Neutrophil (primary cell): ENCODE results near the gene A4GNT.
"Not testable (repeated sequence)": the region's sequence is repeated elsewhere in the genome, so short reads cannot be mapped to it uniquely, and the experiment has no call there.

Experiments used
- H3K27ac ChIP-seq: fragments of 200-600 bp; sonication (generic); 2 replicates; pipeline ENCODE4 v1.5.1; 2016; ENCODE audit warnings: mild to moderate bottlenecking, moderate library complexity
- H3K27me3 ChIP-seq: fragments of 200-600 bp; sonication (generic); 2 replicates; pipeline ENCODE4 v1.6.0; 2016; ENCODE audit warnings: mild to moderate bottlenecking
- H3K36me3 ChIP-seq: fragments of 200-600 bp; sonication (generic); 2 replicates; pipeline ENCODE4 v1.5.1; 2017
- H3K4me1 ChIP-seq, 2 experiments: fragments of 200-600 bp in 1 of 2; sonication (generic) in 1 of 2; 1 replicate in 1 of 2; 2 replicates in 1 of 2; pipeline versions ENCODE4 v1.5.1 to v1.6.1; 2013 to 2016; ENCODE audit warnings: low read depth in 1 of 2, low read length in 1 of 2, mild to moderate bottlenecking in 1 of 2, moderate library complexity in 1 of 2; ENCODE audit not compliant: control insufficient read depth in 1 of 2, insufficient read depth in 1 of 2
- H3K4me3 ChIP-seq, 2 experiments: fragments of 200-600 bp in 1 of 2; sonication (generic) in 1 of 2; 1 replicate in 1 of 2; 2 replicates in 1 of 2; pipeline ENCODE4 v1.5.1; 2013 to 2016; ENCODE audit warnings: low read depth in 1 of 2, low read length in 1 of 2, mild to moderate bottlenecking in 1 of 2, moderate library complexity in 1 of 2
- H3K9me3 ChIP-seq: fragments of 200-600 bp; sonication (generic); 2 replicates; pipeline ENCODE4 v1.5.1; 2016
- TF ChIP-seq, protein P1 (sequence below): fragments of 200-600 bp; sonication (generic); IDR thresholded peaks from 2 replicates; pipeline ENCODE4 v1.5.1; 2016; ENCODE audit warnings: antibody characterized with exemption

Gene A4GNT

GRCh38 chr3:138092023-138092422, 40.2 kb downstream of the A4GNT start:
- H3K4me3 ChIP-seq, result no peak overlapping the region
- TF ChIP-seq, protein P1, sequence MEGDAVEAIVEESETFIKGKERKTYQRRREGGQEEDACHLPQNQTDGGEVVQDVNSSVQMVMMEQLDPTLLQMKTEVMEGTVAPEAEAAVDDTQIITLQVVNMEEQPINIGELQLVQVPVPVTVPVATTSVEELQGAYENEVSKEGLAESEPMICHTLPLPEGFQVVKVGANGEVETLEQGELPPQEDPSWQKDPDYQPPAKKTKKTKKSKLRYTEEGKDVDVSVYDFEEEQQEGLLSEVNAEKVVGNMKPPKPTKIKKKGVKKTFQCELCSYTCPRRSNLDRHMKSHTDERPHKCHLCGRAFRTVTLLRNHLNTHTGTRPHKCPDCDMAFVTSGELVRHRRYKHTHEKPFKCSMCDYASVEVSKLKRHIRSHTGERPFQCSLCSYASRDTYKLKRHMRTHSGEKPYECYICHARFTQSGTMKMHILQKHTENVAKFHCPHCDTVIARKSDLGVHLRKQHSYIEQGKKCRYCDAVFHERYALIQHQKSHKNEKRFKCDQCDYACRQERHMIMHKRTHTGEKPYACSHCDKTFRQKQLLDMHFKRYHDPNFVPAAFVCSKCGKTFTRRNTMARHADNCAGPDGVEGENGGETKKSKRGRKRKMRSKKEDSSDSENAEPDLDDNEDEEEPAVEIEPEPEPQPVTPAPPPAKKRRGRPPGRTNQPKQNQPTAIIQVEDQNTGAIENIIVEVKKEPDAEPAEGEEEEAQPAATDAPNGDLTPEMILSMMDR, result no peak
- H3K27ac ChIP-seq, result no peak overlapping the region
- no peaks in the 10 kb centered on the region for H3K9me3 ChIP-seq
- H3K36me3 ChIP-seq, result peaks cover 47% of the 10 kb centered on the region
- H3K4me1 ChIP-seq, result no peaks in the 10 kb centered on the region
- H3K27me3 ChIP-seq, result no peaks in the 10 kb centered on the region

DNA sequence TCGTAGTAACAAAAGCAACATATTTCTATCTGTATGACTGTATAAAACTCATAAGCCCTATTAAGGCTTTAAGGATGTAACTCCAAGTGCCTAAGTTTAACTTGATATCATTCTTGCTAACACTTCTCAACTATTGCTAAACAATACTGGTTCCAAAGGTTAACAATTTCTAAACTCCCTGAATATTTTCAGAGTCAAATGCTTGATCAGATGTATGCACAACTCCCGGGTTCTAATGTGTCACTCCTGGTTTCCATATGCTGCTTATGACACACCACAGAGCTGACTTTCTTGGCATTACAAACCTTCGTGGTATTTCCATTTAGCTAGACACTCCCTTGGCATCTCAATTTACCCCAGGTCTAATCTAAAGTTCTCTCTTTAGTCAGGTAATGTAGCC, 43.1 kb downstream of the A4GNT start:
- Histone ChIP-seq H3K4me1 (peaks cover 5 to 6% of the 10 kb centered on the region in 2 experiments), H3K9me3 (no peaks in the 10 kb centered on the region), H3K36me3 (peaks cover 37% of the 10 kb centered on the region), H3K27me3 (no peaks in the 10 kb centered on the region), H3K27ac (no peak overlapping the region), H3K4me3 (no peak overlapping the region)
- TF ChIP-seq, protein P1, result no peak

- peaks cover 39% of the 10 kb centered on the region in 2 experiments for H3K4me1 ChIP-seq
- not testable (repeated sequence) for H3K27ac ChIP-seq, H3K27me3 ChIP-seq, H3K4me3 ChIP-seq, H3K9me3 ChIP-seq
- H3K36me3 ChIP-seq, result peaks cover 21% of the 10 kb centered on the region
These were observed 46.4 kb downstream of the A4GNT start for GRCh38 chr3:138085745-138086144.

DNA sequence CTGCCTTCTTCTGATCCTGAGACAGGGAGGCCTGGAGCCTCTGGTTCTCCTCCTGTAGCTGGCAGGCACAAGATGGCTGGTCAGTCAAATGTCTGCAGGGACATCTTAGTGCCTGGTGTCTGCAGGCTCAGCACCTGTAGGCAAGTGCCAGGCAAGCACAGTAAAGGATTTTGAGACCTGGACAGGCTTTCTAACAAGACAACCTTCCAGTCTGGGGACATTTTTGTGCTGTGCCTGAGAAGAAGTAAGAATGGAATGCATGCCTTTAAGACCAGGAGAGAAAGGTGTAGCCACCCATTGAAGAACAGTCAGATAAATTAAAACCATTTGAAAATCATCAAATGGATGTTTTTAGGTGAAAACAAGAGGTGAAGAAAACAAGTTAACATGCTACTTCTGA, 48.0 kb downstream of the A4GNT start:
- H3K4me3 ChIP-seq, result no peak overlapping the region
- H3K9me3 ChIP-seq, result no peaks in the 10 kb centered on the region
- peaks cover 54 to 55% of the 10 kb centered on the region in 2 experiments for H3K4me1 ChIP-seq
- peak overlapping the region; percentile 79 for H3K27ac ChIP-seq
- H3K36me3 ChIP-seq, result peaks cover 21% of the 10 kb centered on the region
- TF ChIP-seq, protein P1, result no peak
- H3K27me3 ChIP-seq, result no peaks in the 10 kb centered on the region

DNA sequence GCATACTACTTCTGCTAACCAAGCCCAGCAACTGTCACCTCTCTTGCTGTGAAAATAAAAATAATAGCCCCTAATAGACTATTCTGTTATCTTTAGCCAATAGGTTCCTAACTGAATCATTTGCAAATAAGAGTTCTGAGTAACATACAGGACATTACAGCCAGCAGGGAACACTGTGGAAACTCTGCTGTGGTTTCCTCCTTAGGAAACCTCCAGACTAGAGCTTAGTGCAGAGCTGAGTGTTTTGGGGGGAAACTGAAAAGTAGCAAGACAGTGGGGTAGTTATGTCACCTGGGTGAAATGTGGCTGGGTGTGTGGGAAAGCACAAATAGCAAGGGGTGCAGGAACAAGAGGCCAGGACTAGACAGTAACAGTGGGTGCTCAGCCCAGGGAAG, 49.2 kb downstream of the A4GNT start:
- TF ChIP-seq, protein P1, result no peak
- peak overlapping the region; percentile 79 for H3K27ac ChIP-seq
- H3K36me3 ChIP-seq, result peaks cover 17% of the 10 kb centered on the region
- H3K9me3 ChIP-seq, result no peaks in the 10 kb centered on the region
- peak overlapping the region; percentile 16 to 30 for H3K4me3 ChIP-seq
- H3K27me3 ChIP-seq, result no peaks in the 10 kb centered on the region
- H3K4me1 ChIP-seq, result peaks cover 61% of the 10 kb centered on the region in 2 experiments

- H3K27me3 ChIP-seq, result no peaks in the 10 kb centered on the region
These were observed 49.9 kb downstream of the A4GNT start for GRCh38 chr3:138082085-138082991.

More at GRCh38 chr3:138082085-138082991, 49.9 kb downstream of the A4GNT start:
- H3K27ac ChIP-seq, result peak overlapping the region; percentile 79
- H3K4me3 ChIP-seq, result peak overlapping the region; percentile 16 to 30
- TF ChIP-seq, protein P1, result no peak
- H3K36me3 ChIP-seq, result peaks cover 18% of the 10 kb centered on the region
- H3K9me3 ChIP-seq, result no peaks in the 10 kb centered on the region
- H3K4me1 ChIP-seq, result peaks cover 61% of the 10 kb centered on the region in 2 experiments
